ENCODE data around the gene NRXN3.

The NRXN3 gene

DNA sequence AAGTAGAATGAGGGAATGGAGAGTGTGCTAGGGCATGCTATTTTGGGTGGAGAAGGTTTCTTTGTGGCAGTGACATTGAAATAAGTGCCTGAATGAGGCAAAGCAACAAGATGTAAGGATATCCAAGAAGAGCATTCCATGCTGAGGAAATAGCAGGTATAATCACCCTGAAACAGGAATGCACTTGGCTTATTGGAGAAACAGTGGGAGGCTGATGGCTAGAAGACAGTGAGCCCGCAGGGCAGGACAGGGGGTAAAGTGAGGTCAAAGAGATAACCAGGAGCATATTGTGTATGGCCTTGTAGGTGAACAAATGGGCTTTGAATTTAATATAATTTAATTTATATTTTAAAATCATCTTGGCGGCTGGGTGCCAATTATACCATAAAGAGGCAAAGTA lies 1164.1 kb downstream of the NRXN3 start:
- no peak for DNase-seq (ENCODE audit: low read depth, low spot score)

DNA sequence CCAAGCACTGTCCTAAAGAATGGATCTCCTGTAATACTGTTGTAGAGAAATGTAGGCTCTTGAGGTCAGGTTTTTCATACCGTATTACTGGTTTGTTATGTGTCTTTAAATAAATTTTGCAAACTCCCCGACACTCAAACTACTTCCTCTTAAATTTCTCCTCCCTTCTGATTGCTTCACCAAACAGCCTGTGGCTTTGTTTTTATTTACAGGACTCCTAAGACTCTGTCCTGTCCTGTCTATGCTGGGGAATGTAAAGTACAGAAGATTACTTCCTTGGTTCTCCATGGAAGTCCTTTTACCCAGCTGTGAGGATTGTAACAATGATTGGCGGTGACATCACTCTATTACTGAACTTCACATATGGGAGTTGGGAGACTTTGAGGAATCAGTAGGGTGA lies 1167.6 kb downstream of the NRXN3 start:
- DNase-seq (ENCODE audit: low read depth, low spot score): no peak

- DNase-seq (ENCODE audit: low read depth, low spot score): no peak
Observed at GRCh38 chr14:79342942-79343341, 1172.8 kb downstream of the NRXN3 start.

DNA sequence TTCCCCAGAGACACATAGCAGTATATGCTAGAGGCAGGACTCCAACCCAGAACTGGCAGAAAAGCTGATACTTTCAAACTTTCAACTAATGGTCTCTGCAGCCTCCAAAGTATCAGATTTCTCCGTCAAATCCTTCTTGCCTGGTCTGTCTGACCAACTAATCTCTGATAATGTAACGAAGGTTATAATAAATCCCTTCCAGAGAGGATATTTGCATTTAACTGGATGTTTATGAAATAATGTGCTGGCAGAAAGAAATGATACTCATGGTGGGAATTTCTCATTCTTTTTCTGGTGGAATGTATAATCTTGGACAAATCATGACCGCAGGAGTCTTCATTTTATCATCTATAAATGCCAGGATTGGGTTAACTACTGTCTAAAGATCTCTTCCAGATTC lies 1180.8 kb downstream of the NRXN3 start:
- DNase-seq (ENCODE audit: low read depth, low spot score): no peak

- DNase-seq (ENCODE audit: low read depth, low spot score): no peak
Observed at GRCh38 chr14:79352076-79352630, 1182.0 kb downstream of the NRXN3 start.

DNA sequence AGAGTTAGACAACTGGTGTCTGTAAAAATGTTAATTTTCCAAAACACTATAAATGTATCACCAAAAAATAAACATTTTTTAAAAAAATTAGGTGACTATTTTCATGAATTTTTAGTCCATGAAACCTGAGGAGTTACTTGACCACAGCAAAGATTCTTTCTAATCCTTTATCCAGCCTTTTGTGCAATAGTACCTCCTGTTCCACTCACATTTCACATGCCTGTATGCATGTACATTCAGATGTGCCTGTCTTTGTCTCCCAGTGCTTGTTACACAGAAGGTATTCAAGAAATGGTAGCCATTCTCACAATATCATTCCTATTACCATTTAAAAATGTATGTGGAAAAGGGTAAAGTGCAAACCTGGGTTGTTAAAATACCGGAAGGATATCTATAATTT lies 1184.2 kb downstream of the NRXN3 start:
- DNase-seq (ENCODE audit: low read depth, low spot score): peak; percentile 8

DNA sequence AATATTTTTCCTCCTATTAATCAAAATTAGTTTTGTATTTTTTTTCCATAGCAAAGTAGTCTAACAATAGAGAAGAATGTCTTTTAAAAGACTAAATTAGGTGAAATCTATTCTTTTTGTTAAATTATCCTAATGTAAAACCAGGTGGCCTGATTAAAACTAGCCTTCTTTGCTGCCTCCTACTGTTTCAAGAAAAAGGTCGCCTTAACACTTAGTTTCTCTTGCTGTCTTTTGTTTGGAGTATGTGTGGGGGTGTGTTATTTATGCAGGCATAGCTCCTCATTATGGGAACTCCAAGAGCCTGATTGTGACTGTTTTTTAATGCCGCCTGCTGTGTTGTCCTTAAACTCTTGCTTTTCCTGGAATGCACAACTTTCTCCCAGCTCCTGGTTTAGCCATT lies 1185.9 kb downstream of the NRXN3 start:
- DNase-seq (ENCODE audit: low read depth, low spot score): peak; percentile 53

DNA sequence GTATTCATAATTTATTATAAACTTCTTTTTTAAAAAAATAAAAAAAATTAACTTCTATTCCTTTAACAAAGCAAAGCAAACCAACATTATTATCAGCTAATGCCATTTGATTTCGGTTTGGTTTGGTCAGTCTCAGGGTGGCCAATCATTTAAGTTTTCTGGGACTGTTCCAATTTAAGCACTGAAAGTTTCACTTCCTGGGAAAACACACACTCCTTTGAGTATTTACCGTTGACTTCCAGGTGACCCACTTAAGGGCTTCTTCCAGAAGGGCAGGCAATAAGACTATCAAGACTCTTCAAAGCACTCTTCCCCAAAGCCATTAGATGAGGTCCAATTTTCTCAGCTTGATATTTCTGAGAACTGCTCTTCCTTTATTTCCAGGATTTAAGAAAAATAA lies 1187.1 kb downstream of the NRXN3 start:
- no peak for DNase-seq (ENCODE audit: low read depth, low spot score)

DNA sequence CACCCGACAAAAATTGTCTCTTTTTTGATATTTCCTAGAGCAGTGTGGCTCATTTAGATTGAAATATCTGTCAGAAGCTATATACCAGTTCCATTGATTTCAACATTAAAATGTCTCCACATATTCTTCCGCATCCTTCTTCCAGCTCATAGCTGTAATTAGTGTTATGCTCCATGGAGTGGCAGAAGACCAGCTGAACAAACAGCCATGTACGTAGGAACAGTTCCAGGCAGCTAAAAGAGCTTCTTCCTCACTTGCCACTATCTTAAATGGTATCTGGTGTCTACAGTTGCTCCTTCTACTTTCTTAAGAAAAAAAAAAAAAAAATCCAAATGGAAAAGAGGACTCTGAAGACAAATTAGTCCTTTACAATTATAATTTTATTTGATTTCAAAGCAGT lies 1193.1 kb downstream of the NRXN3 start:
- no peak for DNase-seq (ENCODE audit: low read depth, low spot score)

DNA sequence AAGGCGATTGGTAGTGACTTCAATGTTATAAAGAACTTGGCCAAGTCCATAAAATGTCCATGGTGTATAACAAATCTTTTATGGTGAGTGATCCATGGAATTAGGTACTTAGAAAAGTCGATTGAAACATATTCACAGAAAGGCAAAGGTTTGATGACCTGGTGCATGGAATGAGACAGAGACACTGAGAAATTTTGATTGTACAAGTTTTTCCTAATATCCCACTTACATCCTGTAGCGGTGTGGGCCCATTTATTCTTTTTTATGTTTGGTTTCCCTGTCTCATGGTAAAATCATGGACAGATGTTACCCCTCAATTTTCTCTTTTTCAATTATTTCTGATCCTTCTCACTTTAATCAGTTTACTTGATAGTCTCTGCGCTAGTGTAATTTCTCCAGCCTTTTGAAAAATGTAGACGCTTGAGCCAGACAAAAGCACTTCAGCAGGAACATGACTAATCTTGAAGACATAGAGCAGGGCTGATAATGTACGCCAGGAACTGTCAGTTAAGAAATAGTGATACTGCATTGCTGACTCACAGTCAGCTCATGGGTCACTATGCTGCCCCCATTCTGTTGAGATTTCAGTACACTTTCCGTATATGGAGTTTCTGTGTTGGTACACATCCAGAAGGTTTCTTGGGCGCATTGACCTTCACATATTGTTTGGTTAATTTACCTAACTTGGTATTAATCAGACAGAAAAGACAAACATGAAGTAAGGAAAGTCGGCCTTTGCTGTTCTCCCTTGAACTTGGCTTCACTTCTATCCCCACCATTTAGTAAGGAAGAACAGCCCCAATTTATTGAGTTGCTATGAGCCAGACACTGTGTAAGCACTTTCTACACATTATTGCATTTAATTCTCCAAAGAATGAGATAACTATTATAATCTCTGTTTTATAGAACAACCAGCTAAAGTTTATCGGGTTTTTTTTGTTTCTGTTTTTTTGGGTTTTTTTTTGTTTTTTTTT lies 1199.5 kb downstream of the NRXN3 start:
- DNase-seq (ENCODE audit: low read depth, low spot score): peak; percentile 89

GRCh38 chr14:79370969-79371368 lies 1200.8 kb downstream of the NRXN3 start:
- DNase-seq (ENCODE audit: low read depth, low spot score): no peak

DNA sequence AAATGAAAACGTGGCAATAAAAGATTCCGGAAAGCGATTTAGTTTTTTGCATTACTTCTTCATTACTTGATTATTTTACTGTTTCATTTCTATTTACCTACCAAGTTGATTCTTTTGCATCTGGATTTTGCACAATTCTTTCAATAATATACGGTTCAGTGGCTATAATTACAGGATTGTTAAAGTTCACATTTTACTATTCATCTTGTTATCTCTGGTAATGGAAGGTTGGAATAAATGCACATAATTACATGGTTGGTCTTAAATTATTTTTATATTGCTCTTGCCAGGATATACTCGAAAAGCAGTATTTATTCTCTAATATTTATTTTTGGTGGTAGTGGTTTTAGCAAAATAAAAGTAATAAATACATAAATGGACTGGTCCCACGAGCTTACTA lies 1203.3 kb downstream of the NRXN3 start:
- no peak for DNase-seq (ENCODE audit: low read depth, low spot score)

DNA sequence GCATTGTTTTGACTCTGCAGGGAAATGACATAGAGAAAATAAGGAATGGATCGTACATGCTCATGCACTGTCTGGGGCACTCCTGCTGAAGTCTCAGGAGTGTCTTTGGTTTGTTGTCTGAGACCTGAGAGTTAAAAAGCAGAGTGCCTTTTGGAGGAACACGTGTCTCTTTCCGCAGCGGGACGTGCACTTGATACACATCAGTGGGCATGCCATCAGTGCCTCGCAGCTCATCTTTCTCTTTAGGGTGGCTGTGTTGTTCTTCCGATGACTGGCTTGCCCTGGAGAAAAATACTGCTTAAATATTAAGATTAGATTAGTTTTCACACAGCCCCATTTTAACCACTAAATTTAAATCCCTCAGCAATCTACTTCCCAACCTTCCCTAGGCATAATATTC lies 1205.2 kb downstream of the NRXN3 start:
- no peak for DNase-seq (ENCODE audit: low read depth, low spot score)

- peak; percentile 8 for DNase-seq (ENCODE audit: low read depth, low spot score)
Observed at GRCh38 chr14:79376557-79376956, 1206.4 kb downstream of the NRXN3 start.

GRCh38 chr14:79378020-79378419 lies 1207.8 kb downstream of the NRXN3 start:
- no peak for DNase-seq (ENCODE audit: low read depth, low spot score)

- no peak for DNase-seq (ENCODE audit: low read depth, low spot score)
Observed at GRCh38 chr14:79379266-79379665, 1209.1 kb downstream of the NRXN3 start.

DNA sequence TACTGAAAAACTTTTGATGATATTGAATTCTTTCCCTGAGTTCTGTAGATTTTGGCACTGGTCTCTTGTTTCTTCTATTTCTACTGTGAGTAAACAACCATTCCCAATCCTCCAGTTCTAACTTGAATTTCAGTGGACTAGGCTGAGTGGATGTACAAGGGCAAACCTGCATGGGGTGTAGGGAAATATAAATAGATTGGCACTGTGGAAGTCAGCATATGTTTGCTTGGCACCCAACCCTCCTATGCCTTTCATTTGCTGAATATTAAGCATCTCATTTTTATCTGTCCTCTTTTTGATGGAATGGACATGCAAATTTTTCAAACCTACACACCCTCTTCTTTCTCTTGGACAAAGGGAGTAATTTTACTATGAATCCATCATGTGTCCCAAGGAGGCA lies 1212.9 kb downstream of the NRXN3 start:
- no peak for DNase-seq (ENCODE audit: low read depth, low spot score)

- DNase-seq (ENCODE audit: low read depth, low spot score): no peak
Observed at GRCh38 chr14:79383475-79383874, 1213.3 kb downstream of the NRXN3 start.

DNA sequence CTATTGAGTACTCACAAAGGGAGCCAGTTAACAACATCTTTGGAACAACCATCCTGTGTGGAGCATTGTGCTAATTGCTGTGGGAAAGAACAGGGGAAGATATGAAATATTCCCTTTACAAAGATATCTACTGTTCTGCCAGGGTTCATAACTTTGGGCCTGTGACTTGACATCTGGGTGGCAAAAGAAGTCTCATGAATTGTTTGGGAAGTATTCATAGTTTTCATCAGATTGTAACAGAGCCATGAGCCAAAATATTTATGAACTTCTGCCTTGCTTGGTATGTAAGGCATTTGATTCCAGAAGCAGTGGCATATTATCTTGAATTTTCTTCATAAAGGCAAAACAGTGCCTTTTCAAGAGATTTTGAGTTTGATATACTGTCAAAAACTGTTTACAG lies 1224.9 kb downstream of the NRXN3 start:
- DNase-seq (ENCODE audit: low read depth, low spot score): no peak

DNA sequence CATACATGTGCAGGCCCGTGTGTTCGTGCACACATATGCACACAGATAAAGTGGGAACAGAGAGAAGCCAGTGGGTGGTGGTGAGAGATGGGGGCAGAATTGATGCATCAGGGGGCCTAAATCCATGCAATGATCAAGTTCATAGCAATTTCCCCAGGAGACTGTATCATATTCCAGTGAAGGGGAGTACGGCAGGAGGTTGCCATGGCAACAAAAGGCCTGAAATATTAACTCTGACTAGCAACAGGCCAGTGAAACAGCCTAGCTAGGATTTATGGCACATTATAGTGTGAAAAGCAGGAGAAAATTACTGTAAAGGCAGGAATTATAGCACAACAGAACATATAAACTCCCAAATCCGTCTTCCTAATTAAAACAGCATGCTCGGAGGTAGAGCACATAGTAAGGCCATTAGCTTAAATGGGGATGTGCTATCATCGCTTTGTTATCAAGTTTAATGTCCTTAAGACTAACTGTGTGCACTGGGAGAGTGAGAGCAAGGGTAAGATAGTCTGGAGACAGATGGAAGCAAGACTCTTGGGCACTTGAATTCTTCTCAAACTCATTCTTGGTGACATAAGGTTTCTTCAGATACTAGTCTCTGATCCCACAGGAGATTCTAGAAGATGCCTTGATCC lies 1234.8 kb downstream of the NRXN3 start:
- no peak for DNase-seq (ENCODE audit: low read depth, low spot score)

DNA sequence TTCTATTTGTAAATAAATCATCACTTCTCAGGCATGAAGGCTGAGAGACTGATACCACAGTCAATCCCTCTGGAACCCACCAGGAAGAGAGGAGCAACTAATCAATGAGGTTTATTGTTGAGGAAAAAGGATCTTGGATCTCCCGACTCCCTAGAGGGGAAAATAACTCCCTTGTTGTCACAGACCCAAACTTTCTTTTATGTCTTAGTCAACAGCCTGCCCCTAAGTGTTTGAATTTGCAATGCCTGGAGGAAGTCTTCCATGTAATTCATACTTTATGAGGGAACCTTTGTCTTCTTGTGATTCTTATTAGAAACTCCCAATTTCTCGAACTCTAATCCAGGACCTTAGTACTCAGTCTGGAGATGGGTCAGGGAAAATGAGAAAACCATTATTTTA lies 1235.3 kb downstream of the NRXN3 start:
- no peak for DNase-seq (ENCODE audit: low read depth, low spot score)

DNA sequence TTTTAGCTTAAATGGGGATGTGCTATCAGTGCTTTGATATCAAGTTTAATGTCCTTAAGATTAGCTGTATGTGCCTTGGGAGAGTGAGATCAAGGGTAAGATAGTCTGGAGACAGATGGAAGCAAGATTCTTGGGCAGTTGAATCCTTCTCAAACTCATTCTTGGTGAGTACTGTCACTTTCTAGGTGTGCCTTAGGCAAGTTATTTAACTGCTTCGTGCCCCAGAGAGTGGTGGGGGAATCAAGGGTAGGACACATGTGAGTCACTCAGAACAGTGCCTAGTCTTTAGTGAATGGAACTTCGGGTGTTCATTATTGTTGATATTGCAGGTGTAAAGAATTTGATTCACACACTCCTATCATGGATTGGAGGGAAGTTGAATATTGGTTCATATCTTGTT lies 1237.4 kb downstream of the NRXN3 start:
- DNase-seq (ENCODE audit: low read depth, low spot score): no peak

DNA sequence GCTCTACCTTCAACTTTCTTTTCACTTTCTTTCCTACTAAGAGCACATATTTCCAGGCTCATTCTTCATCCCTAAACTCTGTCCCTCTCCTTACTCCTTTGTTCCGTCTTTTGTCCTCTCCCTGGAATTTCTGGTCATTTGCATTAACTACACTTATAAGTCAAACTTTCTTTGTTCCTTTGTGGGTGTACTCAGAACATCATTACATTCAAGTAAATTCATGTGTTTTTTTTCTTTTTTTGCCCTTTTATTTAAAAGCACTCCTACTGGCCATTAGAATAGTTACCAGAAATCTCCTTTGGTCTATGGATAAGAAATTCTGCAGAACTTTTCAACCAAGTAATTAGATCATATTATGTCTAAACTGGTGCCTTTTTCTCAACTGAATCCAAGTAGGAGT lies 1238.5 kb downstream of the NRXN3 start:
- peak; percentile 15 for DNase-seq (ENCODE audit: low read depth, low spot score)

All from astrocyte of the hippocampus (primary cell).